ENCODE results near the gene CMIP.

Gene CMIP

GRCh38 chr16:81517150-81517499, 72.5 kb downstream of the CMIP start:
- Histone ChIP-seq H3K27me3 (replicated peaks; ENCODE audit: control insufficient read depth, insufficient read depth, low read length) (no peaks in the 10 kb centered on the region), H3K4me3 (replicated peaks; ENCODE audit: low read depth, low read length) (no peak overlapping the region), H3K36me3 (ENCODE audit: control insufficient read depth, insufficient read depth, low read length) (no peaks in the 10 kb centered on the region)
- no peak for DNase-seq (ENCODE audit: extremely low read depth, insufficient read length)
- TF ChIP-seq CTCF (IDR thresholded peaks at IDR 0.05; ENCODE audit: insufficient read depth, low read length, poor library complexity, severe bottlenecking), result no peak

DNA sequence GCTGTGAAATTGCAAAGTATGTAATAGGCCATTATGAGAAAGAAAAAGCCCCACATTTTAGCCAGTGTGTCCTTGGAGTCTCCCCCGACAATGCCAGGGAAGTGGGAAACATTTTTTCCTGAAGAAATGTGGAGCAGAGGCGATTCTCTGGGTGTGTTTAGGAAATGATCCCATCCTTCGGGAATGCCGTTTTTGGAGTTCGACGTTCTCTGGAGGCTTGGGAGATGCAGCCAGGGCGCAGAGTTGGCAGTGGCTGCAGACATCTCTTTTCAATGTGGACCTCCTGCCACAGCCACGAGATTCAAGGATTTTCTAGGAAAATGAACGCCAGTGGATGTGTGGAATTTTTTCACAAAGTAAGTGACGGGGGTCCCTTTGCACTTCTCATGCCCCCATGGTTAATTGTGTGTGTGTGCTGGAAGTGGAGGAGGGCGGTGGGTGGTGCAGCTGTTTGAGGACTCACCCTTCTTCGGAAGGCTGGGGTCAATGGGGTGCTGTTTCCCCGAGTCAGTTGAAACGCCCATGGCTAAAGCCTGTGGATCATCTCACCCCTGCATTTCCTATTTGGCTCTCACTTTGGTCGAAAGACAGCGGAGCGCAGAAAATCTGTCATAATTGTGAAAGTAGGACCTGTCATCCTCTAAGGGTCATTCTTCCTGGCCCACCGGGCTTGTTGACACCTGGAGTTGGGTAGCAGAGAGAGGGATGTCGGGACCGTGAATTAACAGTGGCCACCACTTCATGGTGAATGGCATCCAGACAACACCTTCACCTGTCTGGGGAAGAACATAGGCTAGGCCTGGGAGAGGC, 73.2 kb downstream of the CMIP start:
- no peaks in the 10 kb centered on the region for H3K36me3 ChIP-seq (ENCODE audit: control insufficient read depth, insufficient read depth, low read length)
- no peak overlapping the region for H3K4me3 ChIP-seq (replicated peaks; ENCODE audit: low read depth, low read length)
- no peak for TF ChIP-seq CTCF (IDR thresholded peaks at IDR 0.05; ENCODE audit: insufficient read depth, low read length, poor library complexity, severe bottlenecking)
- no peak for DNase-seq (ENCODE audit: extremely low read depth, insufficient read length)
- H3K27me3 ChIP-seq (replicated peaks; ENCODE audit: control insufficient read depth, insufficient read depth, low read length), result no peaks in the 10 kb centered on the region

GRCh38 chr16:81518439-81518757, 73.8 kb downstream of the CMIP start:
- TF ChIP-seq CTCF (IDR thresholded peaks at IDR 0.05; ENCODE audit: insufficient read depth, low read length, poor library complexity, severe bottlenecking), result no peak
- Histone ChIP-seq H3K36me3 (ENCODE audit: control insufficient read depth, insufficient read depth, low read length) (no peaks in the 10 kb centered on the region), H3K27me3 (replicated peaks; ENCODE audit: control insufficient read depth, insufficient read depth, low read length) (no peaks in the 10 kb centered on the region), H3K4me3 (replicated peaks; ENCODE audit: low read depth, low read length) (no peak overlapping the region)
- DNase-seq (ENCODE audit: extremely low read depth, insufficient read length), result no peak

DNA sequence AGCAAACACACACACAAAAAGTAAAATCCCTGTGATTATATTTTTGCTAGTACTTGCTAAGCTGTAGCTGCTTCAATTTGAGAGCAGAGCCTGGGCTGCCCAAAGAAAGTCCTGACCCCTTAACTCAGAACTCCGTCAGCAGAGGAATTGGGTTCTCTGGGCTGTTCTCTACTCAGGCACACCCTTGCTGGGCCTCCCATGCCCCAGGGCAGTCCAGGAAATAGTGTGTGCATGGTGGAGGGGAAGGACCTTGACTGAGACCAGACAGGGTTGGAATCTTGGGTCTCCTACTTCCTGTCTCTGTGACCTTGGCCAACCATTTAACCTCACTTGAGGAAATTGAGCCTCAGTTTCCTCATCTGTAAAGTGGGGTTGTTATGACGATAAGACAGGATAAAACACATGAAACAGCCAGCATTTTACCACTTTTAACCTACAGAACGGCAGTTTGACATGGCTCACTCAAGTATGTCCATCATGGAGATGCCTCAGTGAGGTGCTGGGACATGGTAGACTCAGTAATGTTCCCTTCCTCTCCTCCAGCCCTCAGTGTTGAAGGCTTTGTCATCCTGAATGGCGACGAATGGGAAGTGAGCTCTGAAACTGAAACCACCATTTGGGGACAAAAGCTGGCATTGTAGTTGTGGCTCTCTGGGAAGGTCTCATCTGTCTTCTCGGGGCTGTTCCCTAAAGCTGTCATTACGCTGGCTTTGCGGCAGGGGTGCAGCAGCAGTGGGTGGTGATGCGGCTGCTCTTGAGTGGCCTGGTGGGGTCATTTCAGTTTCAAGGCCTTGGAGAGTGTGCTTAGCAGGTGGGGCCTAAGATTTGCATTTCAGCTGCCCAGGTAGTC, 74.9 kb downstream of the CMIP start:
- Histone ChIP-seq H3K4me3 (replicated peaks; ENCODE audit: low read depth, low read length) (no peak overlapping the region), H3K27me3 (replicated peaks; ENCODE audit: control insufficient read depth, insufficient read depth, low read length) (no peaks in the 10 kb centered on the region), H3K36me3 (ENCODE audit: control insufficient read depth, insufficient read depth, low read length) (no peaks in the 10 kb centered on the region)
- no peak for TF ChIP-seq CTCF (IDR thresholded peaks at IDR 0.05; ENCODE audit: insufficient read depth, low read length, poor library complexity, severe bottlenecking)
- no peak for DNase-seq (ENCODE audit: extremely low read depth, insufficient read length)

DNA sequence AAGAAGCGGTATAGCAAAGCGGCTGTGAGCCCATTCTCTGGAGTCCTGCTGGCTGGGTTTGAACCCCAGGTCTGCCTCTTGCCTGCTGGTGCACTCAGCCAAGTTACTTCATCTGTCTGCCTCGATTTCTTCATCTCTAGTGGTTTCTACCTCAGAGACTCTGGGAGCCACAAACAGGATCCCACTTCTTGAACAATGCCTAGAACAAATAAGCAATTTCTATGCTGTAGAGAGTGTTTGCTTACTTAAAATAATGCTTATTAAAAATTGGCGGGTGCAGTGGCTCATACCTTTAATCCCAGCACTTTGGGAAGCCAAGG, 75.5 kb downstream of the CMIP start:
- TF ChIP-seq CTCF (IDR thresholded peaks at IDR 0.05; ENCODE audit: insufficient read depth, low read length, poor library complexity, severe bottlenecking), result no peak
- Histone ChIP-seq H3K27me3 (replicated peaks; ENCODE audit: control insufficient read depth, insufficient read depth, low read length) (no peaks in the 10 kb centered on the region), H3K4me3 (replicated peaks; ENCODE audit: low read depth, low read length) (no peak overlapping the region), H3K36me3 (ENCODE audit: control insufficient read depth, insufficient read depth, low read length) (no peaks in the 10 kb centered on the region)
- DNase-seq (ENCODE audit: extremely low read depth, insufficient read length), result no peak

All from GM06990 (cell line).